HEK293T (cell line): ENCODE measurements around the gene GTPBP3.

ENCODE experiments used
- ARNT ChIP-seq: fragments of 450-650 bp; IDR thresholded peaks from 2 replicates; pipeline ENCODE4 v1.6.1; 2017; ENCODE audit warnings: mild to moderate bottlenecking
- BHLHE40 ChIP-seq: fragments of 450-650 bp; IDR thresholded peaks from 2 replicates; pipeline ENCODE4 v1.6.1; 2016; ENCODE audit warnings: mild to moderate bottlenecking, moderate library complexity, borderline replicate concordance
- ELF4 ChIP-seq: fragments of 450-650 bp; IDR thresholded peaks from 2 replicates; pipeline ENCODE4 v1.6.1; 2017; ENCODE audit warnings: antibody characterized with exemption
- FOXA1 ChIP-seq: fragments of 450-650 bp; IDR thresholded peaks from 2 replicates; pipeline ENCODE4 v1.6.1; 2016; ENCODE audit warnings: mild to moderate bottlenecking
- FOXK2 ChIP-seq: fragments of 450-650 bp; IDR thresholded peaks from 2 replicates; pipeline ENCODE4 v1.6.1; 2016; ENCODE audit warnings: mild to moderate bottlenecking
- FOXM1 ChIP-seq: fragments of 450-650 bp; IDR thresholded peaks from 2 replicates; pipeline ENCODE4 v1.6.1; 2017; ENCODE audit warnings: mild to moderate bottlenecking, borderline replicate concordance
- HDGF ChIP-seq: fragments of 450-650 bp; IDR thresholded peaks from 2 replicates; pipeline ENCODE4 v1.6.1; 2017; ENCODE audit warnings: antibody characterized with exemption, borderline replicate concordance
- L3MBTL2 ChIP-seq: fragments of 450-650 bp; conservative IDR thresholded peaks from 2 replicates; pipeline ENCODE4 v1.6.1; 2016; ENCODE audit warnings: mild to moderate bottlenecking
- LEF1 ChIP-seq: fragments of 450-650 bp; IDR thresholded peaks from 2 replicates; pipeline ENCODE4 v1.6.1; 2017; ENCODE audit warnings: mild to moderate bottlenecking, borderline replicate concordance
- NFRKB ChIP-seq: fragments of 450-650 bp; IDR thresholded peaks from 2 replicates; pipeline ENCODE4 v1.6.1; 2016; ENCODE audit warnings: mild to moderate bottlenecking, moderate library complexity
- PKNOX1 ChIP-seq: fragments of 450-650 bp; IDR thresholded peaks from 2 replicates; pipeline ENCODE4 v1.6.1; 2016
- SP1 ChIP-seq: fragments of 450-650 bp; IDR thresholded peaks from 2 replicates; pipeline ENCODE4 v1.6.1; 2017
- SUZ12 ChIP-seq: fragments of 450-650 bp; IDR thresholded peaks from 2 replicates; pipeline ENCODE4 v1.6.1; 2016; ENCODE audit warnings: mild to moderate bottlenecking
- TARDBP ChIP-seq: fragments of 450-650 bp; IDR thresholded peaks from 2 replicates; pipeline ENCODE4 v1.6.1; 2016

DNA sequence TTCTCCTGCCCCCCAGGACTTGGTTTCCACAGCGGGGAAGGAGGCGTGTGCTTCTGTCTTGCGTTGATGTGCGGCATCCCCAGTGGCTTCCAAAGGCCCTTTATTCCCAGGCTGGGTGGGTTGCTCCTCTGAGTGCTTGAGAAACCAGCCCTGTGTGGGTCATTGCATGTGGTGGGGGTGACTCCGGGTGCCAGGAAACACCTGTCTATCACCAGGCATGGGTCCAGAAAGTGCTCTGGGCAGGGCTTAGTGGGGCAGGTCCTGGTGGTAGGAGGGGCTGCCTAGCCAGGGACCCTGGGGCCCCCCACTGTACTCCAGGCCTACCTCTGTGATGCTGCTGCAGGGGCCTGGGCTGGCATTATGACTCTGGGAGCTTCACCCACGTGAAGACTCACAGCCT, 18.4 kb upstream of the GTPBP3 start:
- no peak for TF ChIP-seq SP1
- TF ChIP-seq TARDBP, result no peak
- TF ChIP-seq ELF4, result no peak
- no peak for TF ChIP-seq FOXK2
- TF ChIP-seq HDGF, result no peak
- TF ChIP-seq FOXM1, result no peak
- TF ChIP-seq BHLHE40, result no peak
- TF ChIP-seq ARNT, result no peak
- no peak for TF ChIP-seq SUZ12
- no peak for TF ChIP-seq FOXA1
- TF ChIP-seq L3MBTL2, result no peak
- TF ChIP-seq PKNOX1, result no peak
- TF ChIP-seq LEF1, result no peak
- no peak for TF ChIP-seq NFRKB
